EL (cell line): ENCODE data around the gene RXRA.

Experiments
- DNase-seq: peaks from one replicate; pipeline ENCODE4 v3.0.0-alpha.2; 2016

The RXRA gene

GRCh38 chr9:134437403-134438194 lies 111.3 kb downstream of the RXRA start:
- DNase-seq: no peak

- no peak for DNase-seq
These were observed 112.0 kb downstream of the RXRA start for GRCh38 chr9:134438195-134438788.

- no peak for DNase-seq
These were observed 113.1 kb downstream of the RXRA start for GRCh38 chr9:134439368-134439784.

- no peak for DNase-seq
These were observed 114.5 kb downstream of the RXRA start for GRCh38 chr9:134440636-134441226.

- no peak for DNase-seq
These were observed 115.2 kb downstream of the RXRA start for GRCh38 chr9:134441227-134442084.

GRCh38 chr9:134442085-134442474 lies 115.8 kb downstream of the RXRA start:
- peak; percentile 29 for DNase-seq

GRCh38 chr9:134442486-134443173 lies 116.4 kb downstream of the RXRA start:
- DNase-seq: peak; percentile 37

- peak; percentile 89 for DNase-seq
These were observed 117.2 kb downstream of the RXRA start for GRCh38 chr9:134443174-134444037.

- no peak for DNase-seq
These were observed 117.7 kb downstream of the RXRA start for GRCh38 chr9:134444038-134444315.

GRCh38 chr9:134445000-134445399 lies 118.7 kb downstream of the RXRA start:
- no peak for DNase-seq

- DNase-seq: peak; percentile 94
These were observed 123.1 kb downstream of the RXRA start for GRCh38 chr9:134449180-134449916.

- DNase-seq: no peak
These were observed 125.6 kb downstream of the RXRA start for GRCh38 chr9:134451700-134452458.

- no peak for DNase-seq
These were observed 126.5 kb downstream of the RXRA start for GRCh38 chr9:134452728-134453127.

GRCh38 chr9:134453776-134454475 lies 127.7 kb downstream of the RXRA start:
- DNase-seq: no peak

GRCh38 chr9:134454476-134454857 lies 128.2 kb downstream of the RXRA start:
- DNase-seq: no peak

GRCh38 chr9:134455021-134455471 lies 128.8 kb downstream of the RXRA start:
- DNase-seq: no peak

GRCh38 chr9:134455537-134455933 lies 129.3 kb downstream of the RXRA start:
- DNase-seq: no peak

- DNase-seq: peak; percentile 99
These were observed 129.9 kb downstream of the RXRA start for GRCh38 chr9:134455934-134456755.
